ENCODE measurements around the gene TSPAN17. TPM values are rescaled to one million over a fixed set of nuclear protein-coding genes. Genes with fewer than 3 reads are reported as not detected.

TSPAN17 gene
- total RNA-seq, 1 donor from 2014 or later = 49.8 TPM

Small RNA genes within 50 kb of the gene (microRNA-seq; reads per million reads assigned to microRNA genes)
- gene MIR4281 (ENCODE audit: borderline number of aligned reads) = not detected

Other genes with a start within 250 kb of the TSPAN17 start
- gene CLTB, start 230.9 kb upstream of the TSPAN17 start, total RNA-seq = 63.8 to 85.6 TPM (median 65.3 TPM) in 3 replicates
- gene FAF2, start 199.1 kb upstream of the TSPAN17 start, total RNA-seq = 40.0 to 45.0 TPM (median 42.5 TPM) in 3 replicates
- gene RNF44, start 110.1 kb upstream of the TSPAN17 start, total RNA-seq = 21.9 to 24.7 TPM (median 24.3 TPM) in 3 replicates
- gene CDHR2, start 98.1 kb upstream of the TSPAN17 start, total RNA-seq = 0.40 to 1.5 TPM (median 0.46 TPM) in 3 replicates
- gene GPRIN1, start 37.3 kb upstream of the TSPAN17 start, total RNA-seq = 1.7 to 2.9 TPM (median 2.1 TPM) in 3 replicates
- 0.45 to 0.95 TPM in 2 of 3 replicates, not detected in the other for gene SNCB, start 16.9 kb upstream of the TSPAN17 start, total RNA-seq
- not detected in 3 replicates for gene EIF4E1B, start 16.8 kb upstream of the TSPAN17 start, total RNA-seq
- gene UNC5A, start 163.1 kb downstream of the TSPAN17 start, total RNA-seq = 0.15 to 0.18 TPM (median 0.17 TPM) in 3 replicates